GM23338 (cell line): ENCODE data around the gene MYO1D. TPM values are rescaled to one million over a fixed set of nuclear protein-coding genes. Genes with fewer than 3 reads are reported as not detected.

Source experiments
- ATAC-seq: fragments of 200-7000 bp; cut with Tn5 transposase; 3 replicates; pipeline ENCODE4 v1.9.1; 2020
- DNase-seq: peaks from one replicate; pipeline ENCODE4 v3.0.0-alpha.2; 2015; ENCODE audit warnings: low spot score
- H2AFZ ChIP-seq: fragments of 200-600 bp; sonication (generic); 2 replicates; pipeline ENCODE4 v1.8.0; 2016; ENCODE audit warnings: antibody characterized with exemption, mild to moderate bottlenecking, moderate library complexity
- H3F3A ChIP-seq: fragments of 200-600 bp; sonication (generic); replicated peaks from 2 replicates; pipeline ENCODE4 v1.8.0; 2017; ENCODE audit warnings: antibody characterized with exemption, mixed run types, low read depth
- H3K27ac ChIP-seq: fragments of 200-600 bp; sonication (generic); 2 replicates; pipeline ENCODE4 v1.6.1; 2016; ENCODE audit warnings: low read depth
- H3K27me3 ChIP-seq: fragments of 200-600 bp; sonication (generic); 2 replicates; pipeline ENCODE4 v1.8.0; 2016; ENCODE audit warnings: mild to moderate bottlenecking, mixed run types, moderate library complexity; ENCODE audit not compliant: insufficient read depth
- H3K36me3 ChIP-seq: fragments of 200-600 bp; sonication (generic); 2 replicates; pipeline ENCODE4 v1.8.0; 2016; ENCODE audit warnings: mild to moderate bottlenecking; ENCODE audit not compliant: insufficient read depth
- H3K4me1 ChIP-seq: fragments of 200-600 bp; sonication (generic); 2 replicates; pipeline ENCODE4 v1.8.0; 2016; ENCODE audit warnings: mild to moderate bottlenecking, moderate library complexity; ENCODE audit not compliant: insufficient read depth
- H3K4me2 ChIP-seq: fragments of 200-600 bp; sonication (generic); 2 replicates; pipeline ENCODE4 v1.7.1; 2017; ENCODE audit warnings: mixed run types
- H3K4me3 ChIP-seq: fragments of 200-600 bp; sonication (generic); 2 replicates; pipeline ENCODE4 v1.6.1; 2016; ENCODE audit warnings: mixed run types
- H3K79me2 ChIP-seq: fragments of 200-600 bp; sonication (generic); replicated peaks from 2 replicates; pipeline ENCODE4 v1.8.0; 2017; ENCODE audit warnings: mild to moderate bottlenecking; ENCODE audit not compliant: insufficient read depth
- H3K9me2 ChIP-seq: fragments of 200-600 bp; sonication (generic); 2 replicates; pipeline ENCODE4 v1.8.0; 2017; ENCODE audit not compliant: insufficient read depth
- H4K20me1 ChIP-seq: fragments of 200-600 bp; sonication (generic); replicated peaks from 2 replicates; pipeline ENCODE4 v1.8.0; 2017; ENCODE audit warnings: mild to moderate bottlenecking; ENCODE audit not compliant: insufficient read depth
- H3K27ac Mint-ChIP-seq: 2 replicates; pipeline ENCODE4 v1.8.0; 2020; ENCODE audit warnings: inconsistent platforms, mild to moderate bottlenecking, moderate library complexity, mixed read lengths
- H3K27me3 Mint-ChIP-seq: 3 replicates; pipeline ENCODE4 v1.8.0; 2022; ENCODE audit warnings: low read depth, mild to moderate bottlenecking, moderate library complexity, mixed read lengths, inconsistent platforms; ENCODE audit not compliant: insufficient read depth, poor library complexity
- H3K36me3 Mint-ChIP-seq: 3 replicates; pipeline ENCODE4 v1.8.0; 2021; ENCODE audit warnings: low read depth, mild to moderate bottlenecking, inconsistent platforms, moderate library complexity, mixed read lengths
- H3K4me1 Mint-ChIP-seq: 3 replicates; pipeline ENCODE4 v1.8.0; 2020; ENCODE audit warnings: mild to moderate bottlenecking, inconsistent platforms, mixed read lengths
- H3K4me3 Mint-ChIP-seq: 3 replicates; pipeline ENCODE4 v1.8.0; 2021; ENCODE audit warnings: moderate library complexity, mild to moderate bottlenecking, inconsistent platforms, mixed read lengths
- H3K9me3 Mint-ChIP-seq: 3 replicates; pipeline ENCODE4 v1.8.0; 2020; ENCODE audit warnings: moderate library complexity, mild to moderate bottlenecking, inconsistent platforms, mixed read lengths
- CREB1 ChIP-seq: fragments of 250-450 bp; sonication (Bioruptor Pico); IDR thresholded peaks from 2 replicates; pipeline ENCODE4 v1.5.0; 2020; ENCODE audit warnings: low read depth, mild to moderate bottlenecking, moderate library complexity
- EZH2 ChIP-seq: fragments of 200-600 bp; sonication (generic); IDR thresholded peaks from one replicate; pipeline ENCODE4 v1.8.0; 2017; ENCODE audit warnings: antibody characterized with exemption, mild to moderate bottlenecking, low read depth; ENCODE audit not compliant: unreplicated experiment
- POLR2AphosphoS5 ChIP-seq: IDR thresholded peaks from 2 replicates; pipeline ENCODE4 v1.6.1; 2016; ENCODE audit warnings: antibody characterized with exemption, low read depth
- REST ChIP-seq: IDR thresholded peaks from one replicate; pipeline ENCODE4 v1.6.1; 2018; ENCODE audit warnings: antibody characterized with exemption; ENCODE audit not compliant: unreplicated experiment
- STAT1 ChIP-seq: IDR thresholded peaks from one replicate; pipeline ENCODE4 v1.6.1; 2016; ENCODE audit warnings: antibody characterized with exemption; ENCODE audit not compliant: unreplicated experiment
- ZNF331 ChIP-seq: fragments of 250-450 bp; sonication (Bioruptor Pico); IDR thresholded peaks from 2 replicates; pipeline ENCODE4 v1.5.0; 2020; ENCODE audit warnings: low read depth, mild to moderate bottlenecking, moderate library complexity
- ZNF462 ChIP-seq: fragments of 250-450 bp; sonication (Bioruptor Pico); IDR thresholded peaks from 2 replicates; pipeline ENCODE4 v1.5.0; 2020; ENCODE audit warnings: mild to moderate bottlenecking, moderate library complexity
- polyA plus RNA-seq: library from polyadenylated mRNA; unstranded; fragments of >200 nt; fragmentation: Nextera tagmentation; extraction: Ambion mirVana; gene quantifications from 2 replicates; pipeline ENCODE4 v1.2.1, GENCODE V29; 2016
- total RNA-seq: library from RNA; depleted of rRNA; stranded (reverse); fragments of >200 nt; shearing (Covaris generic); gene quantifications from 2 replicates; pipeline ENCODE4 v1.2.3, GENCODE V29; 2014

The MYO1D gene
- total and polyA plus RNA-seq, 2 experiments from 2014 or later, result 8.6 to 28.6 TPM

- TF ChIP-seq ZNF462 (CRISPR knock-in tag), result no peak
- no peak for TF ChIP-seq ZNF331 (CRISPR knock-in tag)
- no peak for TF ChIP-seq STAT1
- no peak for TF ChIP-seq EZH2
- TF ChIP-seq REST, result no peak
- no peak for TF ChIP-seq CREB1 (CRISPR knock-in tag)
These were observed 412.6 kb downstream of the MYO1D start (continued) for GRCh38 chr17:32464374-32464773.

- ATAC-seq (no peak), DNase-seq (no peak)
- H3K36me3 ChIP-seq, result peaks cover 56% of the 10 kb centered on the region
- Mint-ChIP-seq H3K27ac (no peak overlapping the region), H3K27me3 (no peaks in the 10 kb centered on the region), H3K9me3 (no peaks in the 10 kb centered on the region), H3K36me3 (peaks cover 87% of the 10 kb centered on the region), H3K4me1 (peaks cover 3% of the 10 kb centered on the region; the same call in 1 of the 3 replicates), H3K4me3 (no peak overlapping the region)
- no peaks in the 10 kb centered on the region for H3K9me2 ChIP-seq
- peaks cover 78% of the 10 kb centered on the region for H3K79me2 ChIP-seq
- H3K4me1 ChIP-seq, result no peaks in the 10 kb centered on the region
- 0 out of 2 replicates have a peak overlapping the region, but pooled peaks have one; percentile 39 for H3K27ac ChIP-seq
- H3K4me2 ChIP-seq, result no peak overlapping the region
- no peaks in the 10 kb centered on the region for H3K27me3 ChIP-seq
- peaks cover 45% of the 10 kb centered on the region for H4K20me1 ChIP-seq
- H3F3A ChIP-seq, result peaks cover 20% of the 10 kb centered on the region
- H3K4me3 ChIP-seq, result no peak overlapping the region
- no peak overlapping the region for H2AFZ ChIP-seq
- TF ChIP-seq POLR2AphosphoS5, result no peak
These were observed 413.6 kb downstream of the MYO1D start for GRCh38 chr17:32463304-32463703.
